HepG2 (cell line): ENCODE data around the gene ZNF575. TPM values are rescaled to one million over a fixed set of nuclear protein-coding genes. Genes with fewer than 3 reads are reported as not detected.

Experiments
- EZH2 ChIP-seq: conservative IDR thresholded peaks from 2 replicates; pipeline ENCODE4 v1.6.1; 2012; ENCODE audit warnings: mild to moderate bottlenecking, low read depth, low read length, moderate library complexity
- FOXA1 ChIP-seq, 2 experiments: fragments of 450-650 bp in 1 of 2; sonication (generic) in 1 of 2; formaldehyde crosslinking in 1 of 2; IDR thresholded peaks; 2 replicates each; pipeline versions ENCODE4 v1.4.0 to v1.6.1; 2016 to 2020; ENCODE audit warnings: missing genetic modification reagents in 1 of 2
- KAT7 ChIP-seq: IDR thresholded peaks from 2 replicates; pipeline ENCODE4 v1.6.1; 2018; ENCODE audit warnings: borderline replicate concordance, missing compliant biosample characterization
- KDM1A ChIP-seq: IDR thresholded peaks from 2 replicates; pipeline ENCODE4 v1.6.1; 2016; ENCODE audit warnings: missing compliant biosample characterization
- POLR2G ChIP-seq: fragments of 200-400 bp; formaldehyde crosslinking; IDR thresholded peaks from 2 replicates; pipeline ENCODE4 v1.6.1; 2018; ENCODE audit warnings: mild to moderate bottlenecking, low read depth, low read length, moderate library complexity
- RCOR2 ChIP-seq: IDR thresholded peaks from 2 replicates; pipeline ENCODE4 v1.6.1; 2016; ENCODE audit warnings: missing biosample characterization, missing genetic modification reagents
- RFX5 ChIP-seq: IDR thresholded peaks from 2 replicates; pipeline ENCODE4 v1.6.1; 2011; ENCODE audit warnings: low read depth, low read length, improper control_type of control experiment
- SIX1 ChIP-seq: sonication (generic); formaldehyde crosslinking; IDR thresholded peaks from 2 replicates; pipeline ENCODE4 v1.4.0; 2020; ENCODE audit warnings: missing genetic modification reagents, borderline replicate concordance
- USF2 ChIP-seq, 2 experiments: sonication (generic) in 1 of 2; formaldehyde crosslinking in 1 of 2; IDR thresholded peaks; 2 replicates each; pipeline versions ENCODE4 v1.5.1 to v1.6.1; 2011 to 2020; ENCODE audit warnings: borderline replicate concordance in 1 of 2, low read depth in 1 of 2, low read length in 1 of 2, mild to moderate bottlenecking in 1 of 2, missing genetic modification reagents in 1 of 2, moderate library complexity in 1 of 2
- ZKSCAN1 ChIP-seq: fragments of 150-350 bp; IDR thresholded peaks from 2 replicates; pipeline ENCODE4 v1.6.1; 2014; ENCODE audit warnings: low read length
- ZNF124 ChIP-seq: sonication (generic); formaldehyde crosslinking; IDR thresholded peaks from 2 replicates; pipeline ENCODE4 v1.4.0; 2020; ENCODE audit warnings: missing genetic modification reagents
- ZNF367 ChIP-seq: sonication (generic); formaldehyde crosslinking; IDR thresholded peaks from 2 replicates; pipeline ENCODE4 v1.4.0; 2020; ENCODE audit warnings: missing genetic modification reagents, borderline replicate concordance
- ZNF383 ChIP-seq: sonication (generic); formaldehyde crosslinking; IDR thresholded peaks from 2 replicates; pipeline ENCODE4 v1.4.0; 2020; ENCODE audit warnings: missing genetic modification reagents, mild to moderate bottlenecking, borderline replicate concordance
- ZNF430 ChIP-seq: sonication (generic); formaldehyde crosslinking; IDR thresholded peaks from 2 replicates; pipeline ENCODE4 v1.9.0; 2021; ENCODE audit warnings: mild to moderate bottlenecking, missing genetic modification reagents
- ZNF550 ChIP-seq: sonication (generic); formaldehyde crosslinking; IDR thresholded peaks from 2 replicates; pipeline ENCODE4 v1.4.0; 2020; ENCODE audit warnings: mild to moderate bottlenecking, missing genetic modification reagents, borderline replicate concordance
- ZNF556 ChIP-seq: sonication (generic); formaldehyde crosslinking; IDR thresholded peaks from 2 replicates; pipeline ENCODE4 v1.4.0; 2020; ENCODE audit warnings: mild to moderate bottlenecking, missing genetic modification reagents, borderline replicate concordance
- ZNF672 ChIP-seq: sonication (generic); formaldehyde crosslinking; IDR thresholded peaks from 2 replicates; pipeline ENCODE4 v1.8.1; 2022; ENCODE audit warnings: missing genetic modification reagents
- ZNF746 ChIP-seq: sonication (generic); formaldehyde crosslinking; IDR thresholded peaks from 2 replicates; pipeline ENCODE4 v1.8.0; 2022; ENCODE audit warnings: mild to moderate bottlenecking, missing genetic modification reagents
- ZNF768 ChIP-seq: sonication (generic); formaldehyde crosslinking; IDR thresholded peaks from 2 replicates; pipeline ENCODE4 v1.4.0; 2020; ENCODE audit warnings: missing genetic modification reagents
- ZNF772 ChIP-seq: sonication (generic); formaldehyde crosslinking; IDR thresholded peaks from 2 replicates; pipeline ENCODE4 v1.5.0; 2020; ENCODE audit warnings: mild to moderate bottlenecking, missing genetic modification reagents
- ZNF773 ChIP-seq: sonication (generic); formaldehyde crosslinking; IDR thresholded peaks from 2 replicates; pipeline ENCODE4 v1.4.0; 2020; ENCODE audit warnings: missing genetic modification reagents, borderline replicate concordance
- polyA plus RNA-seq, 8 experiments: library from polyadenylated mRNA; depleted of rRNA in 3 of 8; stranded (reverse) in 7 of 8; unstranded in 1 of 8; fragments of >200 nt; fragmentation: Illumina TruSeq in 4 of 8; extraction: Trizol in 4 of 8; gene quantifications; 2 replicates each; pipeline versions ENCODE4 v1.2.1 to v1.2.3, GENCODE V29; 2011 to 2016; ENCODE audit warnings: low read depth in 4 of 8, missing spikeins in 1 of 8, mixed read lengths in 1 of 8; ENCODE audit not compliant: insufficient read depth in 1 of 8
- total RNA-seq, 5 experiments: library from RNA; depleted of rRNA; stranded (reverse); fragments of >200 nt; fragmentation: Illumina TruSeq; extraction: Trizol; gene quantifications; 2 replicates each; pipeline ENCODE4 v1.2.3, GENCODE V29; 2016; ENCODE audit warnings: low read depth in 1 of 5
- TF ChIP-seq, protein P1 (sequence below): sonication (generic); formaldehyde crosslinking; IDR thresholded peaks from 2 replicates; pipeline ENCODE4 v1.5.1; 2020; ENCODE audit warnings: mild to moderate bottlenecking, missing genetic modification reagents, moderate library complexity
- TF ChIP-seq, protein P2 (sequence below): sonication (generic); formaldehyde crosslinking; IDR thresholded peaks from 2 replicates; pipeline ENCODE4 v1.4.0; 2020; ENCODE audit warnings: mild to moderate bottlenecking, low read depth, missing genetic modification reagents
- TF ChIP-seq, protein P3 (sequence below): IDR thresholded peaks from 2 replicates; pipeline ENCODE4 v1.6.1; 2016; ENCODE audit warnings: control low read depth

Gene ZNF575
- total and polyA plus RNA-seq, 2 of the 13 experiments (the other 11 are each of a cell fraction or from before 2014, with no cell fraction given), result 0.17 to 0.27 TPM

- TF ChIP-seq EZH2 (no peak), ZNF556 (CRISPR knock-in tag) (0 out of 2 replicates have a peak, but pooled peaks have one; percentile 67), ZNF773 (CRISPR knock-in tag) (no peak), ZKSCAN1 (no peak), KAT7 (CRISPR knock-in tag) (peak; percentile 73; the same call in 1 of the 2 replicates), ZNF768 (no peak), USF2 (IDR thresholded peaks at IDR 0.05; ENCODE audit: low read depth, low read length) (no peak), USF2 (CRISPR knock-in tag; IDR thresholded peaks at IDR 0.05; ENCODE audit: borderline replicate concordance) (no peak), ZNF124 (CRISPR knock-in tag) (no peak), ZNF672 (CRISPR knock-in tag) (no peak), ZNF746 (no peak; the same call in 1 of the 2 replicates), POLR2G (peak; percentile 34; the same call in 1 of the 2 replicates), ZNF430 (CRISPR knock-in tag) (peak; percentile 72; the same call in 1 of the 2 replicates), FOXA1 (IDR thresholded peaks at IDR 0.05) (no peak), FOXA1 (CRISPR knock-in tag; IDR thresholded peaks at IDR 0.05) (peak; percentile 70), ZNF367 (CRISPR knock-in tag) (no peak), ZNF383 (CRISPR knock-in tag) (no peak), SIX1 (CRISPR knock-in tag) (no peak), ZNF550 (CRISPR knock-in tag) (no peak), ZNF772 (CRISPR knock-in tag) (peak; percentile 73; the same call in 1 of the 2 replicates), RCOR2 (CRISPR knock-in tag) (peak; percentile 46; the same call in 1 of the 2 replicates), KDM1A (CRISPR knock-in tag) (peak; percentile 63; the same call in 1 of the 2 replicates), RFX5 (no peak)
- TF ChIP-seq, protein P1, sequence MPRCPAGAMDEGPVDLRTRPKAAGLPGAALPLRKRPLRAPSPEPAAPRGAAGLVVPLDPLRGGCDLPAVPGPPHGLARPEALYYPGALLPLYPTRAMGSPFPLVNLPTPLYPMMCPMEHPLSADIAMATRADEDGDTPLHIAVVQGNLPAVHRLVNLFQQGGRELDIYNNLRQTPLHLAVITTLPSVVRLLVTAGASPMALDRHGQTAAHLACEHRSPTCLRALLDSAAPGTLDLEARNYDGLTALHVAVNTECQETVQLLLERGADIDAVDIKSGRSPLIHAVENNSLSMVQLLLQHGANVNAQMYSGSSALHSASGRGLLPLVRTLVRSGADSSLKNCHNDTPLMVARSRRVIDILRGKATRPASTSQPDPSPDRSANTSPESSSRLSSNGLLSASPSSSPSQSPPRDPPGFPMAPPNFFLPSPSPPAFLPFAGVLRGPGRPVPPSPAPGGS (CRISPR knock-in tag), result 0 out of 2 replicates have a peak, but pooled peaks have one; percentile 27
- TF ChIP-seq, protein P2, sequence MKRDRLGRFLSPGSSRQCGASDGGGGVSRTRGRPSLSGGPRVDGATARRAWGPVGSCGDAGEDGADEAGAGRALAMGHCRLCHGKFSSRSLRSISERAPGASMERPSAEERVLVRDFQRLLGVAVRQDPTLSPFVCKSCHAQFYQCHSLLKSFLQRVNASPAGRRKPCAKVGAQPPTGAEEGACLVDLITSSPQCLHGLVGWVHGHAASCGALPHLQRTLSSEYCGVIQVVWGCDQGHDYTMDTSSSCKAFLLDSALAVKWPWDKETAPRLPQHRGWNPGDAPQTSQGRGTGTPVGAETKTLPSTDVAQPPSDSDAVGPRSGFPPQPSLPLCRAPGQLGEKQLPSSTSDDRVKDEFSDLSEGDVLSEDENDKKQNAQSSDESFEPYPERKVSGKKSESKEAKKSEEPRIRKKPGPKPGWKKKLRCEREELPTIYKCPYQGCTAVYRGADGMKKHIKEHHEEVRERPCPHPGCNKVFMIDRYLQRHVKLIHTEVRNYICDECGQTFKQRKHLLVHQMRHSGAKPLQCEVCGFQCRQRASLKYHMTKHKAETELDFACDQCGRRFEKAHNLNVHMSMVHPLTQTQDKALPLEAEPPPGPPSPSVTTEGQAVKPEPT (CRISPR knock-in tag), result no peak
- TF ChIP-seq, protein P3, sequence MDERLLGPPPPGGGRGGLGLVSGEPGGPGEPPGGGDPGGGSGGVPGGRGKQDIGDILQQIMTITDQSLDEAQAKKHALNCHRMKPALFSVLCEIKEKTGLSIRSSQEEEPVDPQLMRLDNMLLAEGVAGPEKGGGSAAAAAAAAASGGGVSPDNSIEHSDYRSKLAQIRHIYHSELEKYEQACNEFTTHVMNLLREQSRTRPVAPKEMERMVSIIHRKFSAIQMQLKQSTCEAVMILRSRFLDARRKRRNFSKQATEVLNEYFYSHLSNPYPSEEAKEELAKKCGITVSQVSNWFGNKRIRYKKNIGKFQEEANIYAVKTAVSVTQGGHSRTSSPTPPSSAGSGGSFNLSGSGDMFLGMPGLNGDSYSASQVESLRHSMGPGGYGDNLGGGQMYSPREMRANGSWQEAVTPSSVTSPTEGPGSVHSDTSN (CRISPR knock-in tag), result 0 out of 2 replicates have a peak, but pooled peaks have one; percentile 34
Measured at GRCh38 chr19:43499042-43499441, 33.9 kb upstream of the ZNF575 start (continued).
